GM20431 (cell line): ENCODE measurements around the gene MEAF6.

ENCODE experiments used
- in situ Hi-C: fragments of 300-500 bp; cut with MseI, MboI; formaldehyde crosslinking; loops from one replicate; pipeline ENCODE4 v1.15.0; 2020; ENCODE audit warnings: low sequenced_read_pairs; ENCODE audit not compliant: unreplicated experiment

Gene MEAF6

DNA sequence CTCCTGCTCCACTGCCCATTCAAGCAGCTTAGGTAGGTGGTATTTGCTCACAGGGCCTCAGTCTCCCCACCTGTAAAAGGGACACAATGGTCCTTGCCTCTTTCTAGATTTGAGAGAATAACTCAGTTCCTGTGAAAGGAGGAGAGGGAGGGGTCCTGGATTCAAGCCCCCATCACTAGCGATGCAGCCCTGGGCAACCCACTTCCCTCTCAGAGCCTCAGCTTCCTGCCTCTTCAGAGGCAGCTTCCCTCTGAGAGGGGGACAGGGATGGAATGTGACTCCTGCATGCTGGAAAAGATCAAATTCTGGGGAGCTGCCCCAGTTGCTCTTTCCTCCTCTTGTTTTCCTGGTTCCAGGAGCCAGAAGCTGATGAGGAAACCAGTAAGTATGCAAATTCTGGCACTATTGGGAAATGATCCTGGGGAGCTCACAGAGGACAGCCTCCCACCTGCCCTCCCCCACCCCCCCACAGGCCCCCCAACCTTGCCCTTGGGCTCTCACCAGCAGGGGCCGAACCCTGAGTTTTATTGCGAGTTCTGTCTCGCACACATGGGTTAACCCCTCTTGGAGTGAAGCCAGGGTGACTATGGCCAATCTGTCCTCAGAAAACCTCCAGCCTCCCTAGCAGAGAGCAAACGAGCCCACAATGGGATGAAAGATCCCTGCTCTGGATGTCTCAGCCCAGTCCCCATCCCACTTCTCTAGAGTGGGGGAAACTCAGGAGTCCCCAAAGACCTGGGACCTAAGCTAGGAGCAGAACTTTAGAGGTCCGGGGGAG, 28.5 kb downstream of the MEAF6 start:
- in situ Hi-C loops: no loop called here

- in situ Hi-C loops: no loop called here
Observed at GRCh38 chr1:37484325-37485051, 30.1 kb downstream of the MEAF6 start.

GRCh38 chr1:37483785-37484184, 30.8 kb downstream of the MEAF6 start:
- in situ Hi-C loops: no loop called here

DNA sequence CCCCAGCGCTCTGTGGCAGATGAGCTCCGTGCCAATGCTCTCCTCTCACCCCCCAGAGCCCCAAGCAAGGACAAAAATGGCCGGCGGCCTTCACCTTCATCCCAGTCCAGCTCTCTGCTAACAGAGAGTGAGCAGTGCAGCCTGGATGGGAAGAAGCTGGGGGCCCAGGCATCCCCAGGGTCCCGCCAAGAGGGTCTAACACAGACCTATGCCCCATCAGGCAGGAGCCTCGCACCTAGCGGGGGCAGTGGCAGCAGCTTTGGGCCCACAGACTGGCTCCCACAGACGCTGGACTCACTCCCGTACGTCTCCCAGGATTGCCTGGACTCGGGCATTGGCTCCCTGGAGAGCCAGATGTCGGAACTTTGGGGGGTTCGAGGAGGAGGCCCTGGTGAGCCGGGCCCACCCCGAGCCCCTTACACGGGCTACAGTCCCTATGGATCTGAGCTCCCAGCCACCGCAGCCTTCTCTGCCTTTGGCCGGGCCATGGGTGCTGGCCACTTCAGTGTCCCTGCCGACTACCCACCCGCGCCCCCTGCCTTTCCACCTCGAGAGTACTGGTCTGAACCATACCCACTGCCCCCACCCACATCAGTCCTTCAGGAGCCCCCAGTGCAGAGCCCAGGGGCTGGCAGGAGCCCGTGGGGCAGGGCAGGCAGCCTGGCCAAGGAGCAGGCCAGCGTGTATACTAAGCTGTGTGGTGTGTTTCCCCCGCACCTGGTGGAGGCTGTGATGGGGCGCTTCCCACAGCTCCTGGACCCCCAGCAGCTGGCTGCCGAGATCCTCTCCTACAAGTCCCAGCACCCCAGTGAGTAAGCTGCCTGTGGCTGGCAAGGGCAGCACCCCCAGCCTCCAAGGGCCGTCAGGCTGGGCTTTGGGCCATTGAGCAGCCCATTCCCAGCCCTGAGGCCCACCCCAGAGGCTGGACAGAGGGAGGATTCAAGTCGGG, 31.5 kb downstream of the MEAF6 start:
- in situ Hi-C loops: no loop called here

- in situ Hi-C loops: no loop called here
Observed at GRCh38 chr1:37482004-37482785, 32.4 kb downstream of the MEAF6 start.

GRCh38 chr1:37481289-37482003, 33.1 kb downstream of the MEAF6 start:
- in situ Hi-C loops: no loop called here

GRCh38 chr1:37480581-37481288, 33.8 kb downstream of the MEAF6 start:
- in situ Hi-C loops: no loop called here

GRCh38 chr1:37480125-37480466, 34.5 kb downstream of the MEAF6 start:
- in situ Hi-C loops: no loop called here

DNA sequence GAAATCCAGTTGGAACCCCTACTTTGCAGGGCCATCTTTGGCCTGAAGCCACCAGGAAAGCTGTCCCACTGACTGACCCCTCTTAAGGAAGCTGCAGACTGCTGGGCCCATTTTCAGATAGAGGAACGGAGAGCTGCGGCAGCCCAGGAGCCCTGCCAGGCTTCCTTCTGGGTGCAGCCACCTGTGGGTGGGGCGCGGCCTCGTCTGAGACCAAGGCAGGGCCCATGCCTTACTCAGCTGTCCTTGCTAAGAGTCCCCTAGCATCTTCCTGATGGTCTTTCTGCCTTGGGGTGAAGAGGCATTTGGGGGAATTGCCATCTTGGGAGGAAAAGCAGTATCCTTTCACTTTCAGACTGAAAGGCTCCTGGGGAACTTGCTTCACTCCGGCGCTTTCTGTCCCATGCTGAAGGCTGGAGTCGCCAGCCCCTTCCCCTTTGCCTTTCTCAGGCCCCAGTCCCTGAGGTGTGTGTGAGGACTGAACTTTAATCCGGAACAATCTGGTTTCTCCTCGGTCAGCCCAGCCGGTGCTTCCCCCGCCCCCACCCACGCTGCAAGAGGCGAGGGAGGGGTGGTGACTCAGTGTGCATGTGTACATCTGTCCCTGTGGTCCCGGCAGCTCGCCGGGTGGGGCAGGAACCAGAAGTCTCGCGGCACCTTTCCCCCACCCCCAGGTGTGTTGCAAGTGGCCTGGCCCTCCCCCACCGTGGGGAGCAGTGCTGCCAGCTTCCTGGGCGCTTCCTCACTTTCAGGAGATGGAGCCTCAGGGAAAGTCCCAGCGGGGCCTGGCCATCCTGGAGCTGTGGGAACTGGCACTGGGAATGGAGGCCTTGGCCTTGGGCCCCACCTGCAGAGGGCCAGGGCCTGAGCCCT, 35.1 kb downstream of the MEAF6 start:
- in situ Hi-C loops: no loop called here

- in situ Hi-C loops: no loop called here
Observed at GRCh38 chr1:37478890-37479254, 35.7 kb downstream of the MEAF6 start.

- in situ Hi-C loops: no loop called here
Observed at GRCh38 chr1:37478451-37478881, 36.1 kb downstream of the MEAF6 start.

- in situ Hi-C loops: no loop called here
Observed at GRCh38 chr1:37477946-37478345, 36.6 kb downstream of the MEAF6 start.

DNA sequence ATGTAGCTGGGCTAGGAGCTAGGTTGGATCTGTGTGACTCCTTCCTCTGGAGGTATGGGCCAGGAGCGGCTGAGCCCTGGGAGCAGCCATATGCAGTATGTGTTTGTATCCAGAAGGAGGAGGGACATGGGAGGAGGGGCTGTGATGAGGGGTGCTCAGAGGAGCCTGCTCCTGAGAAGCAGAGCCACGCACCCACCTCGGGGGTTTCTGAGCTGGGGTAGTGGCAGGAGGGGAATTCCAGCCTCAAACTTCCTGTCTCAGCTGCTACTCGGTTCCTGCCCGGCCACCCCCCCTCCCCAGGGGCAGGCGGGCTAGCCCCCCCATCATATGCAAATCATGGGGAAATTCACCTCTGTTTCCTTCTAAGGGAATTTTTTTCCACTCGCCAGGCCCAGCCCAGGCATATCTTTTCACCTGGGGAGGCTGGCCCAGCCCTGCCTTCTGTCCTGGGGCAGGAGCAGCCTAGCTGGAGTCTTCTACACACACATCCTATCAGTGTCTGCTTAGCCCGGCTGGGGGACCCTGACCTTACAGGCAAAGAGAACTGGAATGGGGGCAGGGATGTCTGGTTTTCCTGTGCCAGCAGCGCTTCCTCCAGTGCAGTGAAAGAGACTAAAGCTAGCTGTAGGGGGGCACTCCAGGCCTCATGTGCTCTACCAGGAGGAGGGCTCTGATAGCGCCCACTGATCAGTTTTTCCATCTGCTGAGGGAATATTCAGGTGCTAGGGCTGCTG, 37.2 kb downstream of the MEAF6 start:
- in situ Hi-C loops: no loop called here

GRCh38 chr1:37476460-37477197, 37.9 kb downstream of the MEAF6 start:
- in situ Hi-C loops: no loop called here

GRCh38 chr1:37476087-37476452, 38.5 kb downstream of the MEAF6 start:
- in situ Hi-C loops: no loop called here

GRCh38 chr1:37475380-37476086, 39.0 kb downstream of the MEAF6 start:
- in situ Hi-C loops: no loop called here
